SH-SY5Y (cell line): ENCODE data around the gene SYK.

Experiments
- GATA2 ChIP-seq: IDR thresholded peaks from 2 replicates; pipeline ENCODE4 v1.6.1; 2011; ENCODE audit warnings: mild to moderate bottlenecking, low read depth, low read length
- GATA3 ChIP-seq: IDR thresholded peaks from 2 replicates; pipeline ENCODE4 v1.6.1; 2011; ENCODE audit warnings: low read depth, mild to moderate bottlenecking, low read length, moderate library complexity

DNA sequence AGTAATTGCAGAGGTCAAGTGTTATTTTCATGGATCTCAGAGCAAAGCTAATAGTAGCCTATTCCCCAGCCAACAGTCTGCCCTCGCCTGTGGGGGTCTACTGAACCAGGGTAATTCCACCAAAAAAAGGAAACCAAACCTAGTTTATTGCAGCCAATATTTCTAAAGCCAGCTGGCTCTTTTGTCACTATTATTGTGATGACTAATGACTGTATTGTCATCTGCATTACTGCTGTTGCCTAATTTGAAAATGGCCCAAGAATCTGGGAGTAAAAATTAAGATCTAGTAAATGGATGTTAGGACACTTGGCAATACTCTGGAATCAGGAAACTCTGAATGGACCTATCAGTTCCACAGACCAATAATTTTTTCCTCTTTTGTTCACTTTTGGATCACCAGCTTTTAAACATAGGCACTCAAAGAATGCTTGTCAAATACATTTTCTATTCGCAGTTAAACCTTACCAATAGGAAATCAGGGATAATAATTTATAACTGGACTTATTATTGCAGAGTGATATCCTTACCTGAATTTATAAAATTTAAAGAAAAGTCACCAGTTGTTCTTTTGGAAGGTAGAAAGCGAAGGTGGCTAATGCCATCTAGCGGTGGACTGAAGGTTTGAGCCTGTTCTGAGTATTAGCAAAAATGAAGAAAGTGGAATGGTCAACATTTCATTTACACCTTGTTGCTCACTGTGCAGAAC lies 69.2 kb downstream of the SYK start:
- no peak for TF ChIP-seq GATA2
- no peak for TF ChIP-seq GATA3
